ENCODE results near the gene SYN1.

The SYN1 gene

GRCh38 chrX:47648376-47648775 lies 28.7 kb upstream of the SYN1 start:
- TF ChIP-seq RAD21 (IDR thresholded peaks at IDR 0.05; ENCODE audit: low read depth), result no peak
- TF ChIP-seq EGR1 (IDR thresholded peaks at IDR 0.05), result no peak
- TF ChIP-seq TAF1 (IDR thresholded peaks at IDR 0.05; ENCODE audit: low read depth), result no peak
- no peak for TF ChIP-seq YY1 (IDR thresholded peaks at IDR 0.05; ENCODE audit: low read depth)
- no peak for TF ChIP-seq MAX (IDR thresholded peaks at IDR 0.05)
- TF ChIP-seq CEBPB (IDR thresholded peaks at IDR 0.05), result no peak
- TF ChIP-seq FOXM1 (IDR thresholded peaks at IDR 0.05; ENCODE audit: borderline replicate concordance, low read depth), result no peak
- no peak for TF ChIP-seq NFIC (IDR thresholded peaks at IDR 0.05)
- no peak for TF ChIP-seq REST (IDR thresholded peaks at IDR 0.05; ENCODE audit: low read depth)
- no peak for TF ChIP-seq CREB1 (IDR thresholded peaks at IDR 0.05; ENCODE audit: low read depth)

DNA sequence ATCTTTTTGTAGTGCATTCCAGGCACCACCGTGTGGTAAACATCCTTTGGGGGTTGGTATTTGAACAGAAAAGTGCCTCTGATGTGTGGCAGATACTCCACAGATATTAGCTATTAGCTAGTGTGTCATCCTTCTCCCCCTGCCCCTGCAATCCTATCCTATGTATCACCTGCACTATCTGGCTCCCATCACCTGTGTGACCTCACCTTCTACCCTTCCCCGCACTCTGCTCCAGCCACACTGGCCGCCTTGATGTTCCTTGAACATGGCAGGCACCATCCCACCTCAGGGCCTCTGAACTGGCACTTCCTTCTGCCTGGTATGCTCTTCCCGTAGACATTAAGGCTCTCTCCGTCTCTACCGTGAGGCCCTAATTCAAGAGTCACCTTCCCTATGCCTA lies 27.0 kb upstream of the SYN1 start:
- no peak for TF ChIP-seq EGR1 (IDR thresholded peaks at IDR 0.05)
- no peak for TF ChIP-seq NFIC (IDR thresholded peaks at IDR 0.05)
- TF ChIP-seq EP300 (IDR thresholded peaks at IDR 0.05; ENCODE audit: borderline replicate concordance), result no peak
- TF ChIP-seq CEBPB (IDR thresholded peaks at IDR 0.05), result no peak
- no peak for TF ChIP-seq REST (IDR thresholded peaks at IDR 0.05; ENCODE audit: low read depth)
- no peak for TF ChIP-seq TCF12 (IDR thresholded peaks at IDR 0.05; ENCODE audit: low read depth)
- no peak for TF ChIP-seq TEAD4 (IDR thresholded peaks at IDR 0.05)
- no peak for TF ChIP-seq FOXM1 (IDR thresholded peaks at IDR 0.05; ENCODE audit: borderline replicate concordance, low read depth)
- no peak for TF ChIP-seq YY1 (IDR thresholded peaks at IDR 0.05; ENCODE audit: low read depth)
- no peak for TF ChIP-seq TAF1 (IDR thresholded peaks at IDR 0.05; ENCODE audit: low read depth)
- no peak for TF ChIP-seq CREB1 (IDR thresholded peaks at IDR 0.05; ENCODE audit: low read depth)
- no peak for TF ChIP-seq RAD21 (IDR thresholded peaks at IDR 0.05; ENCODE audit: low read depth)
- TF ChIP-seq MAX (IDR thresholded peaks at IDR 0.05), result no peak
- TF ChIP-seq ZBTB7A (IDR thresholded peaks at IDR 0.05; ENCODE audit: low read depth), result no peak

GRCh38 chrX:47645530-47645929 lies 25.9 kb upstream of the SYN1 start:
- TF ChIP-seq YY1 (IDR thresholded peaks at IDR 0.05; ENCODE audit: low read depth) (no peak), CEBPB (IDR thresholded peaks at IDR 0.05) (no peak), MAX (IDR thresholded peaks at IDR 0.05) (no peak)

DNA sequence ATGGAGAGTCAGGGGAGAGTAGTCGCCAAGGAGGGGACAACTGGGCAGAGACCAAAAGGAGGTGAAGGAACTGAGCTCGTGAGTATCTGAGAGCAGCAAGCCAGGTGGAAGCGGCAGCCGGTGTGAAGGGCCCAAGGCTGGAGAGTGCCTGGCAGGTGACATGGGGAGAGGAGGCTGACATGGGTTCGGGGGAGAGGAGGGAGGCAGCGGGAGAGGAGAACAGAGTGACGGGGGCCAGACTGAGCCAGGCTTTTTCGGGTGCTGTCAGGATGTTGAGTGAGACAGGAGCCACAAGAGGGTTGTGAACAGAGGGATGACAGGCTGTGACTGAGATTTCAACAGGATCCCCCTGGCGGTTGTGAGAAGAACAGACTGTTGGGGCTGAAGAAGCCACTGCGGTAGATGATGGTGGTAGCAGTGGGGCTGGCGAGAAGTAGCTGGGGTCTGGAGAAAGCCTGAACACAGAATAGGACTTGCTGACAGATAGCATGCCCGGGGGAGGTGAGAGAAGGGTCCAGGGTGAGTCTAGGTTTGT lies 25.0 kb upstream of the SYN1 start:
- TF ChIP-seq ZBTB7A (IDR thresholded peaks at IDR 0.05; ENCODE audit: low read depth) (no peak), MAX (IDR thresholded peaks at IDR 0.05) (no peak), TEAD4 (IDR thresholded peaks at IDR 0.05) (no peak)
- TF ChIP-seq, protein P1, sequence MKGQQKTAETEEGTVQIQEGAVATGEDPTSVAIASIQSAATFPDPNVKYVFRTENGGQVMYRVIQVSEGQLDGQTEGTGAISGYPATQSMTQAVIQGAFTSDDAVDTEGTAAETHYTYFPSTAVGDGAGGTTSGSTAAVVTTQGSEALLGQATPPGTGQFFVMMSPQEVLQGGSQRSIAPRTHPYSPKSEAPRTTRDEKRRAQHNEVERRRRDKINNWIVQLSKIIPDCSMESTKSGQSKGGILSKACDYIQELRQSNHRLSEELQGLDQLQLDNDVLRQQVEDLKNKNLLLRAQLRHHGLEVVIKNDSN (IDR thresholded peaks at IDR 0.05), result no peak

GRCh38 chrX:47643926-47644325 lies 24.3 kb upstream of the SYN1 start:
- TF ChIP-seq, protein P1 (IDR thresholded peaks at IDR 0.05), result no peak
- TF ChIP-seq TCF12 (IDR thresholded peaks at IDR 0.05; ENCODE audit: low read depth) (no peak), CREB1 (IDR thresholded peaks at IDR 0.05; ENCODE audit: low read depth) (no peak), REST (IDR thresholded peaks at IDR 0.05; ENCODE audit: low read depth) (no peak), EGR1 (IDR thresholded peaks at IDR 0.05) (no peak), ZBTB7A (IDR thresholded peaks at IDR 0.05; ENCODE audit: low read depth) (no peak), EP300 (IDR thresholded peaks at IDR 0.05; ENCODE audit: borderline replicate concordance) (no peak), FOXM1 (IDR thresholded peaks at IDR 0.05; ENCODE audit: borderline replicate concordance, low read depth) (no peak), RAD21 (IDR thresholded peaks at IDR 0.05; ENCODE audit: low read depth) (no peak), TEAD4 (IDR thresholded peaks at IDR 0.05) (no peak), MAX (IDR thresholded peaks at IDR 0.05) (no peak)

Measured in Ishikawa (cell line).